Activated CD8-positive, alpha-beta memory T cell treated with anti-CD3 and anti-CD28 coated beads for 36 hours (primary cell): ENCODE measurements around the gene SLC43A1. TPM values are rescaled to one million over a fixed set of nuclear protein-coding genes. Genes with fewer than 3 reads are reported as not detected.

Experiments used
- CTCF ChIA-PET: fragments of 350-600 bp; sonication (Branson Sonifier 250); formaldehyde crosslinking; loops from one replicate; lab custom pipeline; 2021; ENCODE audit warnings: antibody characterized with exemption; lab: Charles Lee
- POLR2A ChIA-PET: fragments of 350-600 bp; sonication (Branson Sonifier 250); formaldehyde crosslinking; loops from one replicate; lab custom pipeline; 2021; ENCODE audit warnings: antibody characterized with exemption; lab: Charles Lee
- total RNA-seq, 2 experiments: library from RNA; stranded (reverse); gene quantifications; one replicate each; pipeline ENCODE4 v1.2.3, GENCODE V29; 2021

Gene SLC43A1
- total RNA-seq: 10 to 100 TPM; 35.1 to 36.3 TPM

DNA sequence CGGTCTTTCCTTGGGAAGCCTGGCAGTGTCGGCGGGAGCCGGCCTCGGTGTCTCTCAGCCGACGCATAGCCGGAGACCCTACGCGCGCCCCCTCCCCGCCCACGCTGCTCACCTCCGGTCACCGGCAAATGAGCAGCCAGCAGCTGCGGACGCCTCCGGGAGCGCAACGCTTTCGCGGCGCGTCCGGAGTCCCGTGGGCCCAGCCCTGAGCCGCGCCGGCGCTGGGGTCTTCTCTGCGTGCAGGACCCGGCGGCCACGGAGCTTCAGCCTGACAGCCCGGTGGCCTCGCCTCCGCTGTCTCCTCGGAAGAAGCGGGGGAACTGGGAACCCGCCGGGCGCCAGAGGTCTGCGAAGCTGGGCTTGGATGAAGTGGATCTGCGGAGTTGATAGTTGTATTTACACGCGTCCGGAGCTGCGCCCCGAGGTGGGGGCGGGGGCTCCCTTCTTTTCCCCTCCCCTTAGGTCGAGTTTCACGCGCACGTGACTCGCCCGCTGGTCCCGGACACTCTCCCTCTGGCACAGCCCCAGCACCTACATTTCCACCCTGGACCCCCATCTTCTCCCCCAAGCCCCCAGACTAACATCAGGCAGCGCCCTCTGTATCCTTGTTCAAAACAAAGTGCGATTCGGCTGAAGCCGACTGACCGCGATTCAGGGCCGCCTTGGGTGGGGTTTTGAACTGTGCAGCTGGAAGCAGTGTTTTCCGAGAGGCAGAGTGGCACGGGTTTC lies at the start of gene SLC43A1:
Gene SLC43A1 (minus strand): TSS at position 371 of the 729 bp plus-strand sequence. CDS start 1,591 bp downstream, outside the sequence.
- POLR2A ChIA-PET: interaction anchor here (0.6 to 2.5 kb wide), 5 partner anchors 12 to 33 kb away, joined by 3 to 12 read pairs (median 6); partner anchors contain the start of gene TIMM10
- CTCF ChIA-PET: interaction anchor here (0.9 to 9.4 kb wide), 10 partner anchors 13 to 182 kb away, joined by 3 to 80 read pairs (median 6); partner anchors contain the start of genes RTN4RL2 and TIMM10

GRCh38 chr11:57562596-57562995 lies 47.1 kb upstream of the SLC43A1 start:
- ChIA-PET POLR2A (interaction anchor here (0.6 to 0.7 kb wide), 2 partner anchors 86 to 97 kb away, joined by 4 to 5 read pairs; no protein-coding TSS in a partner anchor), CTCF (interaction anchor here (1.9 kb wide), 1 partner anchor 82 kb away, joined by 5 read pairs; no protein-coding TSS in a partner anchor)

- CTCF ChIA-PET: interaction anchor here (0.6 kb wide), 1 partner anchor 207 kb away, joined by 3 read pairs; no protein-coding TSS in a partner anchor
These were observed 44.6 kb upstream of the SLC43A1 start for GRCh38 chr11:57560146-57560545.

DNA sequence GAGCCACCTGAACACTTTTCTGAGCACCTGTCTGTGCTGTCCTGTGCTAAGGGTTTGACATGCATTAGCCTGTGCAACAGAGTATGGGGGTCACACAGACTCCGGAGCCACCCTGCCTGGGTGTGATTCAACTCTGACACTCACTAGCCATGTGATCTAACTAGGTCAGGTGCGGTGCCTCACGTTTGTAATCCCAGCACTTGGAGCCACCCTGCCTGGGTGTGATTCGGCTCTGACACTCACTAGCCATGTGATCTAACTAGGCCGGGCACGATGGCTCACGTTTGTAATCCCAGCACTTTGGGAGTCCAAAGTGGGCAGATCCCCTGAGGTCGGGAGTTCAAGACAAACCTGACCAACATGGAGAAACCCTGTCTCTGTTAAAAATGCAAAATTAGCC lies 40.5 kb upstream of the SLC43A1 start:
- ChIA-PET POLR2A (no interaction called here), CTCF (interaction anchor here (0.9 kb wide), 2 partner anchors 12 kb away, joined by 3 to 4 read pairs; no protein-coding TSS in a partner anchor)

More at GRCh38 chr11:57560146-57560545, 44.6 kb upstream of the SLC43A1 start:
- POLR2A ChIA-PET: interaction anchor here (0.5 kb wide), 1 partner anchor 15 kb away, joined by 3 read pairs; no protein-coding TSS in a partner anchor

DNA sequence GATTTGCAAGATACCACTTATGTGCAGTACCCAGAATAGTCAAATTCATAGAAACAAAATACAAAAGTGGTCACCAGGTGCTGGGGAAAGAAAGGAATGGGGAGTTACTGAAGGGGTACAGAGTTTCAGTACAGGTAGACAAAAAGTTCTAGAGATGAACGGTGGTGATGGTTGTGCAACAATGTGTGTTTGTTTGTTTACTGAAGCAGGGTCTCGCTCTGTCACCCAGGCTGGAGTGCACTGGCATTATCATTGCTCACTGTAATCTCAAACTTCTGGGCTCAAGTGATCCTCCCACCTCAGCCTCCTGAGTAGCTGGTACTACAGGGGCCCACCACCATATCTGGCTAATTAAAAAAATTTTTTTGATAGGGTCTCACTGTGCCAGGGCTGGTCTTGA lies 39.9 kb upstream of the SLC43A1 start:
- POLR2A ChIA-PET: no interaction called here
- CTCF ChIA-PET: interaction anchor here (0.9 to 1.0 kb wide), 2 partner anchors 10 to 13 kb away, joined by 3 read pairs; no protein-coding TSS in a partner anchor

GRCh38 chr11:57552479-57552878 lies 37.0 kb upstream of the SLC43A1 start:
- CTCF ChIA-PET: no interaction called here
- POLR2A ChIA-PET: no interaction called here

GRCh38 chr11:57551941-57552340 lies 36.4 kb upstream of the SLC43A1 start:
- POLR2A ChIA-PET: no interaction called here
- CTCF ChIA-PET: no interaction called here

GRCh38 chr11:57549983-57550382 lies 34.5 kb upstream of the SLC43A1 start:
- POLR2A ChIA-PET: no interaction called here

GRCh38 chr11:57547854-57548377 lies 32.4 kb upstream of the SLC43A1 start:
- CTCF ChIA-PET: interaction anchor here (0.9 to 1.6 kb wide), 4 partner anchors 10 to 90 kb away, joined by 3 to 7 read pairs (median 4); partner anchors contain the start of gene UBE2L6

More at GRCh38 chr11:57549983-57550382, 34.5 kb upstream of the SLC43A1 start:
- CTCF ChIA-PET: interaction anchor here (1.6 kb wide), 1 partner anchor 8 kb away, joined by 4 read pairs; no protein-coding TSS in a partner anchor

GRCh38 chr11:57546869-57547475 lies 31.5 kb upstream of the SLC43A1 start:
- ChIA-PET CTCF (interaction anchor here (1.2 to 1.6 kb wide), 3 partner anchors 17 to 23 kb away, joined by 3 to 7 read pairs (median 4); partner anchors contain the start of gene UBE2L6), POLR2A (no interaction called here)

More at GRCh38 chr11:57547854-57548377, 32.4 kb upstream of the SLC43A1 start:
- POLR2A ChIA-PET: interaction anchor here (0.5 kb wide), 1 partner anchor 1025 kb away, joined by 6 read pairs; no protein-coding TSS in a partner anchor

DNA sequence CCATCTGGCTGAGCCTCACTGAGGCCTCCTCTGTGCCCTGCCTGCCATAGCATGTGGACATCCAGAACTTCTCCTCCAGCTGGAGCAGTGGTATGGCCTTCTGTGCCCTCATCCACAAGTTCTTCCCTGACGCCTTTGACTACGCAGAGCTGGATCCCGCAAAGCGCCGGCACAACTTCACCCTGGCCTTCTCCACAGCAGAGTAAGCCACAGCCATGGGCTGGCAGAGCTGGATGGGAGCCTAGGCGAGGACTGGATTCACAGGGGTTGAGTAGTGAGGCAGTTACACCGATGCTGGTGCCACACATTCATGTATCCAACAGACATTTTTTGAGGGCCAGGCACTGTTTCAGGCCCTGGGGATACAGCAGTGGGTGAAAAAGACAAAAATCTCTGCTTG lies 30.9 kb upstream of the SLC43A1 start:
- CTCF ChIA-PET: interaction anchor here (1.2 kb wide), 1 partner anchor 24 kb away, joined by 4 read pairs; no protein-coding TSS in a partner anchor
- POLR2A ChIA-PET: no interaction called here

DNA sequence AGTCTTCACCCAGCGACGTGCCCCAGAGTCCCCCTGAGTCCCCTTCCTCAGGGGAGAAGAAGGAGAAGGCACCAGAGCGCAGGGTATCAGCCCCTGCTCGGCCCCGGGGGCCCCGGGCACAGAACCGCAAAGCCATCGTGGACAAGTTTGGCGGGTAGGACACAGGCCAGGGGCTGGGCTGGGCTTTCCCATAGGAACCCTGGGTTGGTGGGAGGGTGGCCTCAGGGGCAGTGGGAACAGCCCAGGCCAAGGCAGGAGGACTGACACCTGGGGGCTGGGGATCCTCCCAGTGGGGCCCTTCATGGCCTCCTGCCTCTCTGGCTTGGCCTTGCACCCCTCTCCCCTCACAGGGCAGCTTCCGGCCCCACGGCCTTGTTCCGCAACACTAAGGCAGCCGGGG lies 30.4 kb upstream of the SLC43A1 start:
- POLR2A ChIA-PET: no interaction called here
- CTCF ChIA-PET: interaction anchor here (1.4 kb wide), 1 partner anchor 9 kb away, joined by 3 read pairs; no protein-coding TSS in a partner anchor

DNA sequence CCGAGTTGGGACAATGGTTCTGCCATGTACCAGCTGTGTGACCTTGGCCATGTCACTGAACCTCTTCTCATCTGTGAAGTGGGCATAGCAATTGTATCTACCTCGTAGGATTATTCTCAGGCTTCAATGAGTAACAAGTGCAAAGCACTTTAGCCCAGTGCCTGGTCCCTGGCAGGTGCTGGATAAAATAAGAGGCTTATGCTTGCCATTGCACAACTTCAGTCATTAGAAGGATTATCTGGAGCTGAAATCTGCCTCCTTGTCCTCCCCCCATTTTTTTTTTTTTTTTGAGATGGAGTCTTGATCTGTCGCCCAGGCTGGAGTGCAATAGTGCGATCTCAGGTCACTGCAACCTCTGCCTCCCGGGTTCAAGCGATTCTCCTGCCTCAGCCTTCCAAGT lies 29.1 kb upstream of the SLC43A1 start:
- CTCF ChIA-PET: interaction anchor here (1.4 kb wide), 1 partner anchor 11 kb away, joined by 3 read pairs; no protein-coding TSS in a partner anchor
- POLR2A ChIA-PET: interaction anchor here (0.6 kb wide), 1 partner anchor 15 kb away, joined by 3 read pairs; no protein-coding TSS in a partner anchor

- ChIA-PET POLR2A (no interaction called here), CTCF (interaction anchor here (0.8 kb wide), 1 partner anchor 51 kb away, joined by 4 read pairs; no protein-coding TSS in a partner anchor)
These were observed 28.1 kb upstream of the SLC43A1 start for GRCh38 chr11:57543593-57543992.

GRCh38 chr11:57542582-57542981 lies 27.1 kb upstream of the SLC43A1 start:
- CTCF ChIA-PET: interaction anchor here (0.6 kb wide), 1 partner anchor 37 kb away, joined by 3 read pairs; no protein-coding TSS in a partner anchor
- POLR2A ChIA-PET: no interaction called here

DNA sequence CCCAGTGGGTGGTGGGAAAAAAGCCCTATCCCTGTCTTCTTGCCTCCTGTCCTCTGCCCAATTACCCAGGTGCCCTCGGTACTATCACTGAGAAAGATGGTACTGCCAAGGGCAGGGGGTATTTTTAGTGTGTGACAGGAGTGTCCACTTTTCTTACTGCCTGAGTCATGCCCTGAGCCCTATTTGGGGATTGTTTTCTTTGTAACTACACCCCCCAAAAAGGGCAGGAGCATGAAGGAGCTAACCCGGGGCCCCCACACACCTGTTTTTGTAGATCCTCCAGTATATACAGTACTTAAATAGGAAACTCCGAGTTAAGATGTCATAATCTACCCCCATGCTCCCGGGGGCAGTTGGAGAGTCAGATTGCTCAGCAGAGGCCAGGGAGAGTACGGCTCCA lies 25.7 kb upstream of the SLC43A1 start:
- POLR2A ChIA-PET: no interaction called here
- CTCF ChIA-PET: interaction anchor here (1.3 kb wide), 1 partner anchor 84 kb away, joined by 3 read pairs; no protein-coding TSS in a partner anchor

- POLR2A ChIA-PET: no interaction called here
- CTCF ChIA-PET: no interaction called here
These were observed 23.8 kb upstream of the SLC43A1 start for GRCh38 chr11:57539342-57539741.

- ChIA-PET POLR2A (no interaction called here), CTCF (interaction anchor here (1.1 kb wide), 1 partner anchor 44 kb away, joined by 3 read pairs; no protein-coding TSS in a partner anchor)
These were observed 21.6 kb upstream of the SLC43A1 start, which contains the start of gene SMTNL1 for GRCh38 chr11:57536947-57537619. Gene SMTNL1, plus strand, starts transcription at chr11:57537595. Its CDS starts 5,048 bp downstream, at chr11:57542643.
